Type B pancreatic cell (in vitro differentiated cells): ENCODE results near the gene HLA-F. TPM values are rescaled to one million over a fixed set of nuclear protein-coding genes. Genes with fewer than 3 reads are reported as not detected.

Experiments used
- DNase-seq: peaks from one replicate; pipeline ENCODE4 v3.0.0; 2021; ENCODE audit warnings: mixed read lengths; ENCODE audit not compliant: unreplicated experiment; ENCODE audit errors: extremely low spot score
- H3K27ac Mint-ChIP-seq: 2 replicates; pipeline ENCODE4 v1.8.0; 2021; ENCODE audit warnings: mild to moderate bottlenecking, mixed read lengths
- H3K27me3 Mint-ChIP-seq: 2 replicates; pipeline ENCODE4 v1.8.0; 2021; ENCODE audit warnings: mixed read lengths
- H3K36me3 Mint-ChIP-seq: 2 replicates; pipeline ENCODE4 v1.8.0; 2021; ENCODE audit warnings: mixed read lengths
- H3K4me1 Mint-ChIP-seq: one replicate; pipeline ENCODE4 v1.8.0; 2021; ENCODE audit warnings: mixed read lengths; ENCODE audit not compliant: unreplicated experiment
- H3K4me3 Mint-ChIP-seq: 2 replicates; pipeline ENCODE4 v1.8.0; 2021; ENCODE audit warnings: mild to moderate bottlenecking, mixed read lengths
- H3K9me3 Mint-ChIP-seq: 2 replicates; pipeline ENCODE4 v1.8.0; 2021; ENCODE audit warnings: mixed read lengths
- CTCF ChIP-seq: fragments of 200-600 bp; sonication (generic); conservative IDR thresholded peaks from 2 replicates; pipeline ENCODE4 v1.5.0; 2021; ENCODE audit warnings: antibody characterized with exemption, mild to moderate bottlenecking
- total RNA-seq: library from RNA; stranded (reverse); gene quantifications from 2 replicates; pipeline ENCODE4 v1.2.1, GENCODE V29; 2021; ENCODE audit warnings: low replicate concordance

HLA-F gene
- total RNA-seq, 1 donor from 2014 or later, result 2.8 TPM

- peaks cover 68% of the 10 kb centered on the region for H3K27me3 Mint-ChIP-seq
- H3K36me3 Mint-ChIP-seq, result no peaks in the 10 kb centered on the region
- no peaks in the 10 kb centered on the region for H3K4me1 Mint-ChIP-seq
- no peak for TF ChIP-seq CTCF
- H3K27ac Mint-ChIP-seq, result no peak overlapping the region
- no peaks in the 10 kb centered on the region for H3K9me3 Mint-ChIP-seq
- H3K4me3 Mint-ChIP-seq, result no peak overlapping the region
- no peak for DNase-seq
Observed at GRCh38 chr6:29736563-29736962, 13.3 kb downstream of the HLA-F start.

- peaks cover 67% of the 10 kb centered on the region for H3K27me3 Mint-ChIP-seq
- no peaks in the 10 kb centered on the region for H3K4me1 Mint-ChIP-seq
- no peak overlapping the region for H3K27ac Mint-ChIP-seq
- no peak overlapping the region for H3K4me3 Mint-ChIP-seq
- TF ChIP-seq CTCF, result peak; percentile 77
- DNase-seq, result no peak
- H3K36me3 Mint-ChIP-seq, result no peaks in the 10 kb centered on the region
- no peaks in the 10 kb centered on the region for H3K9me3 Mint-ChIP-seq
Observed at GRCh38 chr6:29737707-29738630, 14.7 kb downstream of the HLA-F start.

- Mint-ChIP-seq H3K4me1 (no peaks in the 10 kb centered on the region), H3K9me3 (no peaks in the 10 kb centered on the region), H3K27me3 (peaks cover 66% of the 10 kb centered on the region), H3K27ac (no peak overlapping the region), H3K4me3 (no peak overlapping the region), H3K36me3 (no peaks in the 10 kb centered on the region)
- TF ChIP-seq CTCF, result no peak
- DNase-seq, result no peak
Observed at GRCh38 chr6:29739136-29739881, 16.1 kb downstream of the HLA-F start.

- peaks cover 65% of the 10 kb centered on the region for H3K27me3 Mint-ChIP-seq
- DNase-seq, result no peak
- no peaks in the 10 kb centered on the region for H3K36me3 Mint-ChIP-seq
- TF ChIP-seq CTCF, result no peak
- no peak overlapping the region for H3K27ac Mint-ChIP-seq
- H3K9me3 Mint-ChIP-seq, result no peaks in the 10 kb centered on the region
- no peaks in the 10 kb centered on the region for H3K4me1 Mint-ChIP-seq
- H3K4me3 Mint-ChIP-seq, result no peak overlapping the region
Observed at GRCh38 chr6:29739882-29740261, 16.6 kb downstream of the HLA-F start.

GRCh38 chr6:29741592-29741991 lies 18.4 kb downstream of the HLA-F start:
- Mint-ChIP-seq H3K9me3 (no peaks in the 10 kb centered on the region), H3K27ac (no peak overlapping the region), H3K27me3 (peaks cover 71% of the 10 kb centered on the region), H3K36me3 (no peaks in the 10 kb centered on the region), H3K4me3 (no peak overlapping the region), H3K4me1 (no peaks in the 10 kb centered on the region)
- no peak for DNase-seq
- TF ChIP-seq CTCF, result no peak
